HG03064 (cell line): ENCODE data around the gene OAS3.
"Not testable (repeated sequence)": the region's sequence is repeated elsewhere in the genome, so short reads cannot be mapped to it uniquely, and the experiment has no call there.

ENCODE experiments used
- ATAC-seq: cut with Tn5 transposase; IDR thresholded peaks from one replicate; pipeline ENCODE4 v1.9.1; 2021; ENCODE audit warnings: low read depth; ENCODE audit not compliant: unreplicated experiment

OAS3 gene

GRCh38 chr12:112950701-112951100 lies 12.4 kb downstream of the OAS3 start:
- no peak for ATAC-seq

GRCh38 chr12:112957125-112957524 lies 18.9 kb downstream of the OAS3 start:
- not testable (repeated sequence) for ATAC-seq

- ATAC-seq: no peak
These were observed 22.8 kb downstream of the OAS3 start for GRCh38 chr12:112961074-112961473.

GRCh38 chr12:112961536-112961935 lies 23.3 kb downstream of the OAS3 start:
- no peak for ATAC-seq

GRCh38 chr12:112962561-112962960 lies 24.3 kb downstream of the OAS3 start:
- ATAC-seq: no peak

- no peak for ATAC-seq
These were observed 25.1 kb downstream of the OAS3 start for GRCh38 chr12:112963227-112963861.

GRCh38 chr12:112964067-112964670 lies 25.9 kb downstream of the OAS3 start:
- no peak for ATAC-seq

- no peak for ATAC-seq
These were observed 26.6 kb downstream of the OAS3 start for GRCh38 chr12:112964915-112965314.

- ATAC-seq: no peak
These were observed 27.4 kb downstream of the OAS3 start for GRCh38 chr12:112965643-112966042.

GRCh38 chr12:112967306-112967705 lies 29.0 kb downstream of the OAS3 start:
- no peak for ATAC-seq

GRCh38 chr12:112967858-112968257 lies 29.6 kb downstream of the OAS3 start:
- no peak for ATAC-seq

GRCh38 chr12:112969547-112970306 lies 31.5 kb downstream of the OAS3 start:
- ATAC-seq: no peak

GRCh38 chr12:112970391-112970790 lies 32.1 kb downstream of the OAS3 start:
- ATAC-seq: no peak

GRCh38 chr12:112971248-112971647 lies 33.0 kb downstream of the OAS3 start:
- no peak for ATAC-seq

GRCh38 chr12:112973011-112973735 lies 34.9 kb downstream of the OAS3 start:
- ATAC-seq: no peak

GRCh38 chr12:112973818-112974231 lies 35.6 kb downstream of the OAS3 start:
- ATAC-seq: no peak

GRCh38 chr12:112974904-112975303 lies 36.6 kb downstream of the OAS3 start:
- ATAC-seq: no peak

GRCh38 chr12:112977139-112977538 lies 38.9 kb downstream of the OAS3 start:
- ATAC-seq: no peak

- no peak for ATAC-seq
These were observed 39.4 kb downstream of the OAS3 start for GRCh38 chr12:112977641-112978040.

GRCh38 chr12:112978163-112979040 lies 40.1 kb downstream of the OAS3 start, which contains the start of gene OAS2:
TSS of gene OAS2 (plus strand) at chr12:112978519. CDS start at chr12:112978609, 90 bp downstream.
- peak; percentile 95 for ATAC-seq
